NCI-H1694 treated with DMSO at 0.1 percent for 48 hours (cell line): Measurements from ENCODE around the gene ARFGEF3.
A peak's percentile ranks its signal among the peaks of the same experiment; 100 is the strongest.
"Not testable (repeated sequence)": the region's sequence is repeated elsewhere in the genome, so short reads cannot be mapped to it uniquely, and the experiment has no call there.

Experiments used
- DNase-seq: peaks from one replicate; lab custom pipeline; 2025; lab: John Stamatoyannopoulos, UW

ARFGEF3 gene

DNA sequence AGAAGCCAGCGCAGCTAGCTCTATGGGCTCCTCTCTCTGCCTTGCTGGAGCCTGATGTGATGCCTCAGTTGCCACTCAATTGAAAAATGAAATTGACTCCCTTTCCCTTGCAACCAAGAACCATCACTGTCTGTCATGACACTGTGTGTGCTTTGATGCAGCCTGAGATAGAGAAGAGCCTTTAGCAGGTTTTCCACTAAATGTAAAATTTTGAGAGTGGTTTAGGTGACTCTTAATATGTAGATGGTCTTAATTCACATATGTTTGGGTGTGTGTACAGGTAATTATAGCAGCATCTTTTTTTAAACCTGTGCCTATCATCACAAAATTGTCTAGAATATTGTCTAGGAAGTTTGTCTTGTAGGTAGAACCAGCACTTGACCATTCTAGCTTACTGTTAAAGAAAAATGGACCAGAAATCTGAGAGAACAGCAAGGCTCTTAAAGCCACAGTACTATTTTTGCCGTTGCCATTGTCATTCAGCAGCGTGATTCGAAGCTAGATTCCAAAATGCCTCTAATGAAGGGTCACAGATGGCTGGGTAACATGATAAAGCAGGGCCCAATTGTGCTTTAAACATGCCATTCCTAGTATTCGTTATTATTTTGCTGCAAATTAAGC is 1.3 kb downstream of the ARFGEF3 start:
- peak; percentile 19 for DNase-seq

GRCh38 chr6:138175596-138175995 is 13.9 kb downstream of the ARFGEF3 start:
- DNase-seq, result no peak

- no peak for DNase-seq
Observed at GRCh38 chr6:138176652-138177232, 15.0 kb downstream of the ARFGEF3 start.

GRCh38 chr6:138182939-138183789 is 21.4 kb downstream of the ARFGEF3 start:
- peak; percentile 34 for DNase-seq

DNA sequence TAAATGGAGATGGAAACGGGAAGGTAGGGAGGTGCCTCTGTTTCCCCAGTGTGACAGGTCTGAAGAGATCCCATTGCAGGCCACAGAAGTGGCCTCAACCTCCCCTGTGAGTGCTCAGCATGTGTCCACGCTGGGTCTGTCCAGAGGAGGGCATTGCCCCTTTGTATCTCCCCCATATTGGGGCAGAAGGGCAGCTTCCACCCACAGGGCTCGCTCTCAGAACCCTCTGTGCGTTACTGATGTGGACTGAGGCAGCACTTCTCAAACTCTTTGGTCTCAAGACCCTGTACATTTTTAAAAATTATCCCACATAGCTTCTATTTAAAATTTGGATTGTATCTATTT is 22.0 kb downstream of the ARFGEF3 start:
- DNase-seq, result no peak

DNA sequence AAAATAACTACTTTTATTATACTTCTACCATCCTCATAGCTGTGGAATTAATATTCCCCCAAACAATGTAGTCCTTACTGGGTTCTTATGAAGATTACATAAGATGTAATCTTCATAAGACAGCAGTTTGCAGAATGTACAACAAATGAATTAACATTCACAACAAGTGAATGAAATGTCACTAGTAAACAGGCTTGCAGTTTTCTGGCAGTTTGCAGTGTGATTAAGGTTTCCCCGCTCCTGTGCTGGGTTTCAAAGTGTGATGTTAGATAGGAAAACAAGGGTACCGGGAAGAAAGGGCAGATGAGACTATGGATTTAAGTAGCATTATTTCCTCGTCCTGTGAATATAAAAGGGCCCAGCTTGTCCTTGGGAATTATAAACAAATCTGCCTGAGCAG is 22.5 kb downstream of the ARFGEF3 start:
- DNase-seq, result no peak

DNA sequence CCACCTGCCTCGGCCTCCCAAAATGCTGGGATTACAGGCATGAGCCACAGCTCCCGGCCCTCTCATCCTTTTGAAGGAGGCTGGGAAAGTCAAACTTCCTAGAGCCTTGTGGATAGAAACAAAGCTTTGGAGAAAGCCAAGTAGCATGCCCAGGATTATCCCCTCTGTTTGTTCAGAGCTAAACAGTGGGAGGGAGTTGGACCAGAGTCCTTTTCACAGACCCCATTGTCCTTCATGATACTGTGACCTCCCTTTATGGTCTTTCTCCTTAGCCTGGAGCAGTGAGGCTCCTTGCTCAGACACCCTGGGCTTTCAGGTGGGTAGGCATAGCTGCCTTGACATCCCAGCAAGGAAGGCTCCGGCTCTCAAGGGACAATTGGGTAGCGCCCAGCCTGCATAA is 25.4 kb downstream of the ARFGEF3 start:
- no peak for DNase-seq

- DNase-seq, result no peak
Observed at GRCh38 chr6:138188278-138188941, 26.7 kb downstream of the ARFGEF3 start.

GRCh38 chr6:138194287-138194686 is 32.5 kb downstream of the ARFGEF3 start:
- no peak for DNase-seq

GRCh38 chr6:138196122-138196738 is 34.5 kb downstream of the ARFGEF3 start:
- DNase-seq, result no peak

DNA sequence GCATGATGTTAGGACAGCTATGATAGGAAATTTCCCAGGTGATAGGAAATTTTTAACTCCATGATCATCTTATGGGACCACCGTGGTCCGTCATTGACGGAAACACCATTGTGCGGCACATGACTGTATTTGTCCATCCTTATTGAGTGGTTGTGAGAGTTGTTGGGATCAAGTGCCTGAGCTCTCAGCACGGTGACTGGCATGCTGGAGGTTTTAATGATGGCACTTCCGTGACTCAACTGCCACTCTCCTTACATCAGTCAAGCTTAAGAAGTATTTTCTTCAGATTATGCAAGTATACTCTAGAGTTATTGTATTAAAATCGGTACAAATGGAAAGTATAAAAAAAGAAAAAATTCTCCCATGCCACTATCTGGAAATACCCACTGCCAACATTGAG is 35.8 kb downstream of the ARFGEF3 start:
- no peak for DNase-seq

GRCh38 chr6:138198430-138199091 is 36.8 kb downstream of the ARFGEF3 start:
- no peak for DNase-seq

DNA sequence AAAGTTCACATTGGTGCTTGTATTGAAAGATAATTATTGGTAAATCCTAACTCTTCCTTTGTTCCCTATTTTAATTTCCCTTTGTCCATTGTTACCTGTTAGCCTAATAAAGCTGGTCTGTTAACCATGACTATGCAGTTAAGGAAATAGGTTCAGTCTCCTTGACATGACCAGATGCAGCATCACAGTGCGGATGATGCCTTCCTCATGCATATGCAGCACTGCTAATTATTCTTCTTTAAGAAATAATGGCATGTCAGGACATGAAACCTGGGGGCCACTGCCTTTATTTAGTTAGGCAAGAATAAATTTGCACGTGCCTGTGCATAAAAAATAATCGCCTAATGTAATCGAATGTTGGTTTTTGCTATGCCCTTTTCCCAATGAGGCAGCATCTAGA is 40.1 kb downstream of the ARFGEF3 start:
- DNase-seq, result no peak

DNA sequence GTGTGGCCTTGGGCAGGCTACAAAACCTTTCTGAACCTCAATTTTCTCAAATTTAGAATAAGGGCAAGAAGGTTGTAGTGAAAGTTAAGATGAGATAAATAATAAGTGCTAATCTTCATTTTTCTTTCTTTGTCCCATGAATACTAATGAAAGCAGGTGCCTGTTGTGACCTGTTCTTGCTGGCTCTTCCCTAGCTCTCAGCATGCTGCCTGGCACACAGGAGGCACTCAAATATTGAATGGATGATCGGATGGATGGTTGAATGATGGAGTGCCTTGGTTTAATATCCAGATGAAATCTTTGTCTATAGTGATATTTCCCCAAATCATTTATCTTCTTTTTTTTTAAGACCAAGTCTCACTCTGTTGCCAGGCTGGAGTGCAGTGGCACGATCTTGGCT is 41.6 kb downstream of the ARFGEF3 start:
- no peak for DNase-seq

DNA sequence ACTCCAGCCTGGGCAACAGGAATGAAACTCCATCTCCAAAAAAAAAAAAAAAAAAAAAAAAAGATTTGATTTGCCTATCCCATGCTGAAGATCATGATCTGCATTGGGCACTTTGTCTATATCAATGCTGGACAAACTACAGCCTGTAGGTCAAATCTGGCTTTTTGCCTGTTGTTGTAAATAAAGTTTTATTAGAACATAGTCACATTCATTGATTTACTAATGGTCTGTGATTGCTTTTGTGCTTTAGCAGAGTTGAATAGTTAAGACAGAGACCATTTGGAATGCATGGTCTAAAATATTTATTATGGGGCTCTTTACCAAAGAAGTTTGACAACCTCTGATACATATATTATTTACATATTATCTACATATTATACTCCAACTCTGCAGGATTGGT is 42.6 kb downstream of the ARFGEF3 start:
- no peak for DNase-seq

GRCh38 chr6:138204792-138205384 is 43.1 kb downstream of the ARFGEF3 start:
- DNase-seq, result no peak

DNA sequence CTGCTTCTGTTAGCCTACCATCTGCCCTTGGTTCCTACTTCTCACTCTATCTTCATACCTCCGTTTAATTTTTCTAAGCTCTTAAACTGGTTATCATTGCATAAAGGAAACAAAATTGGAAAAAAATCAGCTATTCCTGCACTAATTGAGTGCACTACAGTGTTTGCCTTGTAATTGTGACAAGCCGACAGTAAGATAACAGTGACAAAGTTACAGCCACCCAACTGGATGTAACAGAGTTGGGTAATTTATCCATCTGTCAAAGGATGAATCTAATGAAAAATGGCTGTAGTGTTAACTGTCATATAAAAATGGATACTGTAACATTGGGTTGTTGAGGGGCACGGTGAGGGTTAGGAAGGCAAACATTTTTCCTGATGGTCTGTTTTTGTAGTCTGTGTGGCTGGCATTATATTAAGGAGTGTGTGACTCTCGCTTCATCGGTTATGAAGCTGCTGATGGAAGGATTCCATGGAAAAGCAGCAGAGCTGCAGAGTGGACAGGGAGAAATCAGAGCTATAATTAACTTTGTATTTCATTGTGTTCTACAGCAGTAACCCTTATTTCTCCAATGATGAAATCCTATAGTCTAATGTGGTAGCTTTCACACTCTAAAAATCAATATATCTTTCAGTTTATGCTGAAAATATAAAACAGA is 43.8 kb downstream of the ARFGEF3 start:
- peak; percentile 36 for DNase-seq

- DNase-seq, result no peak
Observed at GRCh38 chr6:138206862-138207261, 45.1 kb downstream of the ARFGEF3 start.

- DNase-seq, result no peak
Observed at GRCh38 chr6:138211048-138211581, 49.4 kb downstream of the ARFGEF3 start.

DNA sequence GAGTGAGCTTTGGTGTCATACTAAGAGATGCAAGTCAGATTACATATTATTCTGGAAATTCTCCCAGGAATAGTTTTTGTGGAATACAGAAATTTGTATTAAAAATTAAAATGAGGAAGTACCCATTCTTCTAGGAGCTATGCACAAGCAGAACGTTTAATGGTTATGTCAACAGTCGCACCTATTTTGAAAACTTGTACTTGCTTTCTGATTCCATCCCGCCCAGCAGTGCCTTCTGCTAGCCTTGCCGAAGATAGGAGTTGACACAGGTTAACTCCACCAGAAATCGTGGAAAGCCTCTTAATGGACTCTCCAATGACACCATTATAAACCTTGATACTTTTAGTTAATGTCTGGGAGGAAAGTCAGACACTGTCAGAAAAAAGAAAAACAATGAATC is 49.9 kb downstream of the ARFGEF3 start:
- no peak for DNase-seq

DNA sequence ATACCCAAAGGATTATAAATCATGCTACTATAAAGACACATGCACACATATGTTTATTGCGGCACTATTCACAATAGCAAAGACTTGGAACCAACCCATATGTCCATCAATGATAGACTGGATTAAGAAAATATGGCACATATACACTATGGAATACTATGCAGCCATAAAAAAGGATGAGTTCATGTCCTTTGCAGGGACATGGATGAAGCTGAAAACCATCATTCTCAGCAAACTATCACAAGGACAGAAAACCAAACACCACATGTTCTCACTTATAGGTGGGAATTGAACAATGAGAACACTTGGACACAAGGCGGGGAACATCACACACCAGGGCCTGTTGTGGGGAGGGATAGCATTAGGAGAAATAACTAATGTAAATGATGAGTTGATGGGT is 50.8 kb downstream of the ARFGEF3 start:
- not testable (repeated sequence) for DNase-seq
